K562 (cell line): ENCODE results near the gene NAXE. TPM values are rescaled to one million over a fixed set of nuclear protein-coding genes. Genes with fewer than 3 reads are reported as not detected.

Experiments
- BMI1 ChIP-seq: fragments of 150-350 bp; IDR thresholded peaks from 2 replicates; pipeline ENCODE4 v1.6.1; 2014; ENCODE audit warnings: low read length
- SAFB2 ChIP-seq: fragments of 200-400 bp; formaldehyde crosslinking; IDR thresholded peaks from 2 replicates; pipeline ENCODE4 v1.6.1; 2018; ENCODE audit warnings: borderline replicate concordance, low read length, low read depth, moderate library complexity; ENCODE audit not compliant: severe bottlenecking
- ZFX ChIP-seq: sonication (generic); formaldehyde crosslinking; IDR thresholded peaks from 2 replicates; pipeline ENCODE4 v1.8.0; 2022; ENCODE audit warnings: mild to moderate bottlenecking, missing genetic modification reagents, moderate library complexity
- ZNF253 ChIP-seq: fragments of 250-450 bp; sonication (Bioruptor Pico); conservative IDR thresholded peaks from 2 replicates; pipeline ENCODE4 v1.6.1; 2021; ENCODE audit warnings: mild to moderate bottlenecking
- ZNF408 ChIP-seq: fragments of 250-450 bp; sonication (Bioruptor Pico); IDR thresholded peaks from 2 replicates; pipeline ENCODE4 v1.4.0; 2020; ENCODE audit warnings: low read depth, mild to moderate bottlenecking, moderate library complexity
- polyA plus RNA-seq, 8 experiments: library from polyadenylated mRNA; depleted of rRNA in 4 of 8; stranded (reverse) in 5 of 8; unstranded in 3 of 8; fragments of >200 nt; fragmentation: Nextera tagmentation in 2 of 8; fragmentation: Illumina TruSeq in 1 of 8; extraction: Ambion mirVana in 2 of 8; extraction: Trizol in 1 of 8; gene quantifications; 2 replicates each; pipeline versions ENCODE4 v1.2.1 to v1.2.3, GENCODE V29; 2011 to 2014; ENCODE audit warnings: inconsistent platforms in 1 of 8, missing spikeins in 1 of 8
- total RNA-seq, 7 experiments: library from RNA; depleted of rRNA in 6 of 7; stranded (reverse); fragments of >200 nt in 6 of 7; fragmentation: Illumina TruSeq in 2 of 7; extraction: Trizol in 2 of 7; gene quantifications; 2 replicates each; pipeline versions ENCODE4 v1.2.1 to v1.2.3, GENCODE V29; 2011 to 2021; ENCODE audit warnings: low replicate concordance in 1 of 7
- TF ChIP-seq, protein P1 (sequence below): fragments of 450-650 bp; IDR thresholded peaks from 2 replicates; pipeline ENCODE4 v1.6.1; 2016; ENCODE audit warnings: mild to moderate bottlenecking
- TF ChIP-seq, protein P2 (sequence below): sonication (generic); formaldehyde crosslinking; IDR thresholded peaks from 2 replicates; pipeline ENCODE4 v1.8.0; 2022; ENCODE audit warnings: mild to moderate bottlenecking, missing genetic modification reagents
- TF ChIP-seq, protein P3 (sequence below): sonication (generic); formaldehyde crosslinking; IDR thresholded peaks from 2 replicates; pipeline ENCODE4 v1.8.0; 2022; ENCODE audit warnings: missing genetic modification reagents, mild to moderate bottlenecking, borderline replicate concordance

The NAXE gene
- total and polyA plus RNA-seq, 9 of the 15 experiments (the other 6 are each of a cell fraction or from before 2014, with no cell fraction given) = 27.3 to 137 (median 90.0) TPM

DNA sequence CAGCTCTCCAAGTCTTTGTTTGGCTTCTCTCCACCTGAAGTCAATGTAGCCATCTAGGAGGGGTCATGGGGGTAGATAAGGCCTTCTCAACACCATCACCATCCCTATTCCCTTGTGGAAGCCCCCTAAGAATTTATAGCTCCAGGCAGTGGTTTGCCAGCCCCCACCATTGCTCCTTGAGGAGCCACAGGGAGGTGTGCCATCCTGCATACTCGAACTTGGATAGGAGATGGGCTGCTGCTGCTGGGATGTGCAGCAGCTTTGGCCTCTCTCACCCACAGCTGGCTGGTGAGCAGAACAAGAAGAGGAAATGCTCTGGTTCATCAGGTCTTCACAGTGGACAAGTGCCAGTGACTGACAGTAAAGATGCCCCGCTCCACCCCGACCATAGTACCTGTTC lies 4.8 kb downstream of the NAXE start (continued):
- no peak for TF ChIP-seq BMI1
- no peak for TF ChIP-seq ZNF253 (CRISPR knock-in tag)
- TF ChIP-seq, protein P1, sequence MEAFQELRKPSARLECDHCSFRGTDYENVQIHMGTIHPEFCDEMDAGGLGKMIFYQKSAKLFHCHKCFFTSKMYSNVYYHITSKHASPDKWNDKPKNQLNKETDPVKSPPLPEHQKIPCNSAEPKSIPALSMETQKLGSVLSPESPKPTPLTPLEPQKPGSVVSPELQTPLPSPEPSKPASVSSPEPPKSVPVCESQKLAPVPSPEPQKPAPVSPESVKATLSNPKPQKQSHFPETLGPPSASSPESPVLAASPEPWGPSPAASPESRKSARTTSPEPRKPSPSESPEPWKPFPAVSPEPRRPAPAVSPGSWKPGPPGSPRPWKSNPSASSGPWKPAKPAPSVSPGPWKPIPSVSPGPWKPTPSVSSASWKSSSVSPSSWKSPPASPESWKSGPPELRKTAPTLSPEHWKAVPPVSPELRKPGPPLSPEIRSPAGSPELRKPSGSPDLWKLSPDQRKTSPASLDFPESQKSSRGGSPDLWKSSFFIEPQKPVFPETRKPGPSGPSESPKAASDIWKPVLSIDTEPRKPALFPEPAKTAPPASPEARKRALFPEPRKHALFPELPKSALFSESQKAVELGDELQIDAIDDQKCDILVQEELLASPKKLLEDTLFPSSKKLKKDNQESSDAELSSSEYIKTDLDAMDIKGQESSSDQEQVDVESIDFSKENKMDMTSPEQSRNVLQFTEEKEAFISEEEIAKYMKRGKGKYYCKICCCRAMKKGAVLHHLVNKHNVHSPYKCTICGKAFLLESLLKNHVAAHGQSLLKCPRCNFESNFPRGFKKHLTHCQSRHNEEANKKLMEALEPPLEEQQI = no peak
- TF ChIP-seq, protein P2, sequence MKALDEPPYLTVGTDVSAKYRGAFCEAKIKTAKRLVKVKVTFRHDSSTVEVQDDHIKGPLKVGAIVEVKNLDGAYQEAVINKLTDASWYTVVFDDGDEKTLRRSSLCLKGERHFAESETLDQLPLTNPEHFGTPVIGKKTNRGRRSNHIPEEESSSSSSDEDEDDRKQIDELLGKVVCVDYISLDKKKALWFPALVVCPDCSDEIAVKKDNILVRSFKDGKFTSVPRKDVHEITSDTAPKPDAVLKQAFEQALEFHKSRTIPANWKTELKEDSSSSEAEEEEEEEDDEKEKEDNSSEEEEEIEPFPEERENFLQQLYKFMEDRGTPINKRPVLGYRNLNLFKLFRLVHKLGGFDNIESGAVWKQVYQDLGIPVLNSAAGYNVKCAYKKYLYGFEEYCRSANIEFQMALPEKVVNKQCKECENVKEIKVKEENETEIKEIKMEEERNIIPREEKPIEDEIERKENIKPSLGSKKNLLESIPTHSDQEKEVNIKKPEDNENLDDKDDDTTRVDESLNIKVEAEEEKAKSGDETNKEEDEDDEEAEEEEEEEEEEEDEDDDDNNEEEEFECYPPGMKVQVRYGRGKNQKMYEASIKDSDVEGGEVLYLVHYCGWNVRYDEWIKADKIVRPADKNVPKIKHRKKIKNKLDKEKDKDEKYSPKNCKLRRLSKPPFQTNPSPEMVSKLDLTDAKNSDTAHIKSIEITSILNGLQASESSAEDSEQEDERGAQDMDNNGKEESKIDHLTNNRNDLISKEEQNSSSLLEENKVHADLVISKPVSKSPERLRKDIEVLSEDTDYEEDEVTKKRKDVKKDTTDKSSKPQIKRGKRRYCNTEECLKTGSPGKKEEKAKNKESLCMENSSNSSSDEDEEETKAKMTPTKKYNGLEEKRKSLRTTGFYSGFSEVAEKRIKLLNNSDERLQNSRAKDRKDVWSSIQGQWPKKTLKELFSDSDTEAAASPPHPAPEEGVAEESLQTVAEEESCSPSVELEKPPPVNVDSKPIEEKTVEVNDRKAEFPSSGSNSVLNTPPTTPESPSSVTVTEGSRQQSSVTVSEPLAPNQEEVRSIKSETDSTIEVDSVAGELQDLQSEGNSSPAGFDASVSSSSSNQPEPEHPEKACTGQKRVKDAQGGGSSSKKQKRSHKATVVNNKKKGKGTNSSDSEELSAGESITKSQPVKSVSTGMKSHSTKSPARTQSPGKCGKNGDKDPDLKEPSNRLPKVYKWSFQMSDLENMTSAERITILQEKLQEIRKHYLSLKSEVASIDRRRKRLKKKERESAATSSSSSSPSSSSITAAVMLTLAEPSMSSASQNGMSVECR = no peak
- no peak for TF ChIP-seq ZNF408 (CRISPR knock-in tag)
- no peak for TF ChIP-seq ZFX
- TF ChIP-seq, protein P3, sequence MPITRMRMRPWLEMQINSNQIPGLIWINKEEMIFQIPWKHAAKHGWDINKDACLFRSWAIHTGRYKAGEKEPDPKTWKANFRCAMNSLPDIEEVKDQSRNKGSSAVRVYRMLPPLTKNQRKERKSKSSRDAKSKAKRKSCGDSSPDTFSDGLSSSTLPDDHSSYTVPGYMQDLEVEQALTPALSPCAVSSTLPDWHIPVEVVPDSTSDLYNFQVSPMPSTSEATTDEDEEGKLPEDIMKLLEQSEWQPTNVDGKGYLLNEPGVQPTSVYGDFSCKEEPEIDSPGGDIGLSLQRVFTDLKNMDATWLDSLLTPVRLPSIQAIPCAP = no peak
- TF ChIP-seq SAFB2 = no peak
